Adrenal gland (tissue), 12 donors: ENCODE data around the gene CDKAL1. TPM values are rescaled to one million over a fixed set of nuclear protein-coding genes. Genes with fewer than 3 reads are reported as not detected.
"Not testable (repeated sequence)": the region's sequence is repeated elsewhere in the genome, so short reads cannot be mapped to it uniquely, and the experiment has no call there.

ENCODE experiments used
- DNase-seq, 7 donors: peaks; one replicate each; pipeline ENCODE4 v3.0.0-alpha.2; 2019 to 2020
- H3K27ac ChIP-seq, 5 donors: fragments of 200-600 bp; sonication (generic) in 4 of 5; 1 replicate in 3 of 5; 2 replicates in 2 of 5; pipeline versions ENCODE4 v1.5.1 to v1.8.0; 2016 to 2020; ENCODE audit warnings: mild to moderate bottlenecking in 1 of 5
- H3K27me3 ChIP-seq: fragments of 200-600 bp; 2 replicates; pipeline ENCODE4 v1.8.0; 2021
- H3K36me3 ChIP-seq, 2 donors: fragments of 200-600 bp; replicated peaks in 1 of 2; 1 replicate in 1 of 2; 2 replicates in 1 of 2; pipeline versions ENCODE4 v1.5.1 to v1.8.0; 2018 to 2022
- H3K4me1 ChIP-seq, 2 donors: fragments of 200-600 bp; replicated peaks in 1 of 2; 1 replicate in 1 of 2; 2 replicates in 1 of 2; pipeline versions ENCODE4 v1.5.1 to v1.8.0; 2018 to 2021
- H3K4me3 ChIP-seq, 4 donors: fragments of 200-600 bp; sonication (generic) in 3 of 4; one replicate each; pipeline ENCODE4 v1.5.1; 2016 to 2018
- H3K9me3 ChIP-seq, 3 donors: fragments of 200-600 bp; sonication (generic) in 1 of 3; replicated peaks in 1 of 3; 1 replicate in 2 of 3; 2 replicates in 1 of 3; pipeline versions ENCODE4 v1.5.1 to v1.8.0; 2016 to 2021
- POLR2A ChIP-seq, 2 donors: fragments of 450-650 bp; IDR thresholded peaks; one replicate each; pipeline ENCODE4 v1.6.1; 2017; ENCODE audit warnings: antibody characterized with exemption in 2 of 2, mild to moderate bottlenecking in 2 of 2, moderate library complexity in 1 of 2
- WGBS, 4 donors: extraction: QIAGEN DNeasy Blood & Tissue Kit in 2 of 4; methylation state at CpG; one replicate each; pipeline versions ENCODE4 v1.1.5 to v1.1.7; 2013 to 2017; 5-methylcytosine and 5-hydroxymethylcytosine counted together
- intact Hi-C, 2 donors: fragments of 100-400 bp; cut with DNase I; formaldehyde crosslinking; loops; one replicate each; pipeline versions ENCODE4 v1.14.1 to v1.15.0; 2022 to 2023
- polyA plus RNA-seq, 3 donors: library from polyadenylated mRNA; stranded (reverse); fragments of 200-250 nt in 2 of 3; fragments of 350-450 nt in 1 of 3; fragmentation: Illumina TruSeq in 1 of 3; extraction: RNeasy Lipid Tissue Mini Kit (QIAGEN cat#74804) in 1 of 3; gene quantifications; one replicate each; pipeline ENCODE4 v1.2.3, GENCODE V29; 2013 to 2014
- total RNA-seq, 9 donors: library from RNA; depleted of rRNA in 4 of 9; stranded (reverse); fragments of >200 nt in 4 of 9; fragments of 120-200 nt in 1 of 9; fragmentation: NEBNext Ultra II Directional in 1 of 9; extraction: Animal tissue kit (Norgen Biotek cat#: 25700) in 1 of 9; gene quantifications; one replicate each; pipeline versions ENCODE4 v1.1.0 to v1.2.4, GENCODE V29; 2013 to 2023
- TF ChIP-seq, protein P1 (sequence below), 6 experiments: fragments of 450-650 bp in 4 of 6; fragments of 200-600 bp in 2 of 6; sonication (generic) in 1 of 6; IDR thresholded peaks; 1 replicate in 5 of 6; 2 replicates in 1 of 6; pipeline versions ENCODE4 v1.5.1 to v1.8.0; 2016 to 2021; ENCODE audit warnings: antibody characterized with exemption in 6 of 6, mild to moderate bottlenecking in 2 of 6, moderate library complexity in 1 of 6
- donor health status: healthy with polysubstance abuse.
- donor health status: Bipolar disorder and iron deficiency.
- donor health status: DM: yes; HTN: yes; CAD: no.
- donor health status: DM: no; HTN: no; CAD: no.
- donor health status: DM: no; HTN: no; CAD: no.
- donor health status: DM: yes; HTN: yes; CAD: no.

The CDKAL1 gene
- total and polyA plus RNA-seq, 12 donors: 3.9 to 21.1 (median 10.6) TPM

DNA sequence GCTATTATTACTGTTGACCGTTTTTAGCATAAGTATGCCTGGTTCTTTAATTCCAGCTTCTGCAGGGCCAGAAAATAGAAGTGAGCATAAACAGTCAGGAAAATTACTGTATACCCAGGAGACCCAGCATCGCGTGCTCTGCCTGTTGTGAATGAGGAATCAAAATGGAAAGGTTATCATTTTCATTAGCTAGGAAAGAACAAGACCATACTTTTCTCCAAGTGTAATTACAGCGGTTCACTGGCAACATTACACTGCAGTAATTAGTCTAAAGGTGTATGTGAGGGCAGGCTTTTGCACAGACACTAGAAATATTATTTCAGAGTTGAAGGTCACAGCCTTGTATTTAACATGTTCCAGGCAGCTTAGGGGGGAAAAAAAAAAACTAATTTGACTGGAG, 655.5 kb downstream of the CDKAL1 start:
- WGBS, 4 donors: 75 to 89% (median 87%) methylated on average over 4 of the region's 4 CpGs
- intact Hi-C loops: no loop called here
- no peak for DNase-seq
- H3K27ac ChIP-seq: no peak overlapping the region
- H3K9me3 ChIP-seq: no peaks in the 10 kb centered on the region
- TF ChIP-seq, protein P1, sequence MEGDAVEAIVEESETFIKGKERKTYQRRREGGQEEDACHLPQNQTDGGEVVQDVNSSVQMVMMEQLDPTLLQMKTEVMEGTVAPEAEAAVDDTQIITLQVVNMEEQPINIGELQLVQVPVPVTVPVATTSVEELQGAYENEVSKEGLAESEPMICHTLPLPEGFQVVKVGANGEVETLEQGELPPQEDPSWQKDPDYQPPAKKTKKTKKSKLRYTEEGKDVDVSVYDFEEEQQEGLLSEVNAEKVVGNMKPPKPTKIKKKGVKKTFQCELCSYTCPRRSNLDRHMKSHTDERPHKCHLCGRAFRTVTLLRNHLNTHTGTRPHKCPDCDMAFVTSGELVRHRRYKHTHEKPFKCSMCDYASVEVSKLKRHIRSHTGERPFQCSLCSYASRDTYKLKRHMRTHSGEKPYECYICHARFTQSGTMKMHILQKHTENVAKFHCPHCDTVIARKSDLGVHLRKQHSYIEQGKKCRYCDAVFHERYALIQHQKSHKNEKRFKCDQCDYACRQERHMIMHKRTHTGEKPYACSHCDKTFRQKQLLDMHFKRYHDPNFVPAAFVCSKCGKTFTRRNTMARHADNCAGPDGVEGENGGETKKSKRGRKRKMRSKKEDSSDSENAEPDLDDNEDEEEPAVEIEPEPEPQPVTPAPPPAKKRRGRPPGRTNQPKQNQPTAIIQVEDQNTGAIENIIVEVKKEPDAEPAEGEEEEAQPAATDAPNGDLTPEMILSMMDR (IDR thresholded peaks at IDR 0.05): no peak
- no peak for TF ChIP-seq POLR2A (IDR thresholded peaks at IDR 0.05)
- no peak overlapping the region for H3K4me3 ChIP-seq
- H3K4me1 ChIP-seq: no peaks in the 10 kb centered on the region
- no peaks in the 10 kb centered on the region for H3K36me3 ChIP-seq
- no peaks in the 10 kb centered on the region for H3K27me3 ChIP-seq

DNA sequence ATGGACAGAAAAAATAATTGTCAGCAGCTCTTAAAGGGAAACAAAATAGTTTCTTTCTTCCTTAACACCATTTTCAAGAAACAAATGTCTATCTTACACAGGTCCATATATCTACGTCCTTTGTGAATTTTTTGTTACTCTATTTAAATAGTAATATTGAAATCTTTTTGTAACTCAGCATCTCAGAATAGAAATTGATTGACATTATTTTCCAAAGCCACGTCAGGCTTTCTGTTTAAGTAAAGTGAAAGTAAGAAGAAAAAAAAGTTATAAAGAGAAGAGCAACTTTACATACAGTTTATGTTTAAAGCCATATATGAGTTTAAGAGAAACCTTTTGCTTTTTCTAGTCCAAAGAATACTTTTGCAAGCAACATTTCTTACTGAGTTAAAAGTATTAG, 656.4 kb downstream of the CDKAL1 start:
- no peak for DNase-seq
- Histone ChIP-seq H3K4me3 (no peak overlapping the region), H3K27ac (no peak overlapping the region), H3K36me3 (no peaks in the 10 kb centered on the region), H3K9me3 (no peaks in the 10 kb centered on the region), H3K27me3 (no peaks in the 10 kb centered on the region), H3K4me1 (no peaks in the 10 kb centered on the region)
- TF ChIP-seq POLR2A (IDR thresholded peaks at IDR 0.05): no peak
- TF ChIP-seq, protein P1 (IDR thresholded peaks at IDR 0.05): no peak
- intact Hi-C loops: no loop called here
- 75 to 87% (median 81%) methylated on average over 2 of the region's 2 CpGs for WGBS, 4 donors

DNA sequence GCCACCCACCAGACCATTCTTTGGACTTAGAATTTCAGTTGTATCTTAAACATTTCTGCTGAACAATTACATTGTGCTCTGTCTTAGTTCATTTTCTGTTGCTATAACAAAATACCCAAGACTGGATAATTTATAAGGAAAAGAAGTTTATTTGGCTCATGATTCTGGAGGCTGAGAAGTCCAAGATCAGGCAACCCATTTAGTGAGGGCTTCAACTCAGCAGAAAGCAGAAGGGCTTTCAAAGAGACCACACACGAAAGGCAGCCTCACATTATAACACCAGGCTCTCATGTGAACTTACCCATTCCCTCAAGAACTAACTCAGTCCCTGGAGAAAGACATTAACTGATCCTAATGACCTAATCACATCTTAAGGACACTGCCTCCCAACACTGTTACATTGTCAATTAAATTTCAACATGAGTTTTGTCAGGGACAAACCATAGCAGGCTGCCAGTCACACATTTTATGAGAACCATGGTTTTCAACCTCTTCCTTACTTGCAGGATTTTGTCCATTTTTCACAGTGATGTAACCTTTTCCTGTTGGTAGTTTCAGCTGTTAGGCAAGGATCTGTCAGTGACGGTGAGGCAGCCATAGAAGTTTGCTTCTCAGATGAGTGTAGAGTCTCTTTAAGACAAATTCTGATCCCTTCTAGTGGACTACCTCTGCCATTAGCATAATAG, 659.7 kb downstream of the CDKAL1 start:
- WGBS, 4 donors: 86 to 96% (median 89%) methylated on average over 2 of the region's 2 CpGs
- DNase-seq: no peak
- TF ChIP-seq POLR2A (IDR thresholded peaks at IDR 0.05): no peak
- TF ChIP-seq, protein P1 (IDR thresholded peaks at IDR 0.05): no peak
- H3K4me1 ChIP-seq: no peaks in the 10 kb centered on the region
- no peak overlapping the region for H3K4me3 ChIP-seq
- intact Hi-C loops: no loop called here
- H3K36me3 ChIP-seq: no peaks in the 10 kb centered on the region
- H3K27ac ChIP-seq: no peak overlapping the region
- H3K27me3 ChIP-seq: no peaks in the 10 kb centered on the region
- no peaks in the 10 kb centered on the region for H3K9me3 ChIP-seq

DNA sequence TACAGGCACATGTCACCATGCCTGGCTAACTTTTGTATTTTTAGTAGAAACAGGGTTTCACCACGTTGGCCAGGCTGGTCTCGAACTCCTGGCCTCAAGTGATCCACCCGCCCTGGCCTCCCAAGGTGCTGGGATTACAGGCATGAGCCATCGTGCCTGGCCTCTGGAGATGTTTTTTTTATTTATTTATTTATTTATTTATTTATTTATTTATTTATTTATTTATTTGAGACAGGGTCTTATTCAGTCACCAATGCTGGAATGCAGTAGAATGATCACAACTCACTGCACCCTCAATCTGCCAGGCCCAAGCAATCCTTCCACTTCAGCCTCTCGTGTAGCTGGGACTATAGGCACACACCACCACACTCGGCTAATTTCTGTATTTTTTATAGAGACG, 661.0 kb downstream of the CDKAL1 start:
- H3K9me3 ChIP-seq, DNase-seq, H3K27ac ChIP-seq, H3K4me1 ChIP-seq, H3K4me3 ChIP-seq, H3K36me3 ChIP-seq, intact Hi-C loops, H3K27me3 ChIP-seq: not testable (repeated sequence)
- WGBS, 4 donors: 94 to 96% (median 96%) methylated on average over 7 of the region's 7 CpGs

DNA sequence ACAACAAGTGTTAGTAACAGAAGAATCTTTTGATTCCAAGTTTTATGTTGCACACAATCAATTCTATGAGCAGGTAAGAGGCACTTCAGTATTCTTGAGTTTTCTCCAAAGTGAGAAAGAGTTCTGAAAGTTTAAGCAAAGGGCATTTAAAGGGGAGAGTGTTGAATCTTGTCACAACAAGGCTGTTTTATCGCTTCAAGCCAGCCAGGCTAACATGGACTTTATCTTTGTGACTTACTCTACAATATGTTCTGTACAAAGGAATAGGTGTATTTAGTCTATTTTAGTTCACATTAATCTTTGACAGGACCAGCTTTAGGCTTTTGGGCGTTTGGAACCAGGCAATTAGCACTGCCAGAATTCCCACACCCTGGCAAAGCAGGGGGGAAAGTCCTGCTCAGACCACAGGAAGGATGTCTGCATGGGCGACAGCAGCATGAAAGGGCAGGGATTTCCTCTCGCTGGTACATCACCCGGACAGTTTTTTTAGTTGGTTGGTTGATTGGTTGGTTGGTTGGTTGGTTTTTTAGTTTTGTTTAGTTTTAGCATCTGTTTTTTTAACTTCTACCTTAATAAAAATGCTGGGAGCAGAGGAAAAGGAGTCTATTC, 663.9 kb downstream of the CDKAL1 start:
- no peak overlapping the region for H3K27ac ChIP-seq
- H3K9me3 ChIP-seq: no peaks in the 10 kb centered on the region
- 71 to 83% (median 78%) methylated on average over 5 of the region's 5 CpGs for WGBS, 4 donors
- TF ChIP-seq, protein P1 (IDR thresholded peaks at IDR 0.05): no peak
- TF ChIP-seq POLR2A (IDR thresholded peaks at IDR 0.05): no peak
- no peak overlapping the region for H3K4me3 ChIP-seq
- H3K27me3 ChIP-seq: no peaks in the 10 kb centered on the region
- DNase-seq: no peak
- H3K36me3 ChIP-seq: no peaks in the 10 kb centered on the region
- intact Hi-C loops: no loop called here
- no peaks in the 10 kb centered on the region for H3K4me1 ChIP-seq
